ENCODE results near the gene PRIMA1.

DNA sequence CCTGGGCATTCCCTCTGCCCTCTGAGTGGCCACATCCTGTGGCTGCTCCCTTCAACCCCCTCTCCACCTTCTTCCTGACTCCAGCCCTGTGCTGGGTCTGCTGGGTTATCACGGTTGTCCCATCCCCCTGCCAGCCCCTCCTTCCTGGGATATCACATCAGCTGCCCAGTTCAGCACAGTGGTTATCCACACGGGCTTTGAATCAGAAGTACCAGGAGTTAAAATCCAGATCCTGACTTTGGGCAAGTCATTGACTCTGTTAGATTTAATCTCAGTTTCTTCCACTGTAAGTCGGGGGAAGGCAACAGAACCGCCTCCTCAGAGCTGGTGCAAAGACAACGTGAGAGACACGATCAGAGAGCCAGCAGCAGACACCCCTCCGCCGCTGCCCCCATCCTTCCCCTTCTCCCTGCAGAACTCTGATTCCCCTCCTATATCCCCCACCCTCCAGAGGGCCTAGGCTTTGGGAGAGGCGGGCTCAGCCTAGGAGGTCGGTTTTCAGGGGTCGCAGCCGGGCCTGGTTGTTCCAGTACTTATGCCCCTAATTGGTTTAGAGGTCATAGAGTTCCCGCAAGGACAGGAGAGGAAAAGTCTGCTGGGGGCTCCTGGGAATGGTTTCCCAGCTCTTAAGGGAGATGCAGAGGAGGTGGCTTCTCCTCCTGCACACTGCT is 42.5 kb downstream of the PRIMA1 start:
- TF ChIP-seq, protein P1, sequence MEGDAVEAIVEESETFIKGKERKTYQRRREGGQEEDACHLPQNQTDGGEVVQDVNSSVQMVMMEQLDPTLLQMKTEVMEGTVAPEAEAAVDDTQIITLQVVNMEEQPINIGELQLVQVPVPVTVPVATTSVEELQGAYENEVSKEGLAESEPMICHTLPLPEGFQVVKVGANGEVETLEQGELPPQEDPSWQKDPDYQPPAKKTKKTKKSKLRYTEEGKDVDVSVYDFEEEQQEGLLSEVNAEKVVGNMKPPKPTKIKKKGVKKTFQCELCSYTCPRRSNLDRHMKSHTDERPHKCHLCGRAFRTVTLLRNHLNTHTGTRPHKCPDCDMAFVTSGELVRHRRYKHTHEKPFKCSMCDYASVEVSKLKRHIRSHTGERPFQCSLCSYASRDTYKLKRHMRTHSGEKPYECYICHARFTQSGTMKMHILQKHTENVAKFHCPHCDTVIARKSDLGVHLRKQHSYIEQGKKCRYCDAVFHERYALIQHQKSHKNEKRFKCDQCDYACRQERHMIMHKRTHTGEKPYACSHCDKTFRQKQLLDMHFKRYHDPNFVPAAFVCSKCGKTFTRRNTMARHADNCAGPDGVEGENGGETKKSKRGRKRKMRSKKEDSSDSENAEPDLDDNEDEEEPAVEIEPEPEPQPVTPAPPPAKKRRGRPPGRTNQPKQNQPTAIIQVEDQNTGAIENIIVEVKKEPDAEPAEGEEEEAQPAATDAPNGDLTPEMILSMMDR (IDR thresholded peaks at IDR 0.05; ENCODE audit: insufficient read depth, low read length, poor library complexity, severe bottlenecking), result no peak
- TF ChIP-seq EZH2phosphoT487 (conservative IDR thresholded peaks at IDR 0.05; ENCODE audit: low read length), result no peak
